H9 (cell line): Measurements from ENCODE around the gene MED29. TPM values are rescaled to one million over a fixed set of nuclear protein-coding genes. Genes with fewer than 3 reads are reported as not detected.

Experiments
- DNase-seq: peaks from one replicate; pipeline ENCODE4 v3.0.0-alpha.2; 2017
- H2AFZ ChIP-seq: one replicate; pipeline ENCODE4 v1.6.1; 2013; ENCODE audit warnings: mild to moderate bottlenecking, low read length, control low read depth, moderate library complexity
- H2AK5ac ChIP-seq: 2 replicates; pipeline ENCODE4 v1.6.1; 2013; ENCODE audit warnings: low read length, control low read depth, mixed read lengths; ENCODE audit not compliant: insufficient read length
- H2BK120ac ChIP-seq: one replicate; pipeline ENCODE4 v1.6.1; 2013; ENCODE audit warnings: low read depth, mild to moderate bottlenecking, low read length, control low read depth, inconsistent platforms; ENCODE audit not compliant: poor library complexity, severe bottlenecking
- H2BK12ac ChIP-seq: 2 replicates; pipeline ENCODE4 v1.6.1; 2013; ENCODE audit warnings: low read length, control low read depth, mixed read lengths, low read depth; ENCODE audit not compliant: insufficient read length
- H2BK15ac ChIP-seq: 2 replicates; pipeline ENCODE4 v1.6.1; 2013; ENCODE audit warnings: low read depth, low read length, control low read depth
- H2BK20ac ChIP-seq: one replicate; pipeline ENCODE4 v1.6.1; 2013; ENCODE audit warnings: low read depth, mild to moderate bottlenecking, low read length, control low read depth, inconsistent platforms; ENCODE audit not compliant: poor library complexity, severe bottlenecking
- H2BK5ac ChIP-seq: 2 replicates; pipeline ENCODE4 v1.6.1; 2013; ENCODE audit warnings: low read length, control low read depth, mixed read lengths; ENCODE audit not compliant: insufficient read length
- H3K14ac ChIP-seq: 2 replicates; pipeline ENCODE4 v1.6.1; 2013; ENCODE audit warnings: low read length, control low read depth; ENCODE audit not compliant: insufficient read depth
- H3K18ac ChIP-seq: 2 replicates; pipeline ENCODE4 v1.6.1; 2013; ENCODE audit warnings: low read depth, mild to moderate bottlenecking, mixed read lengths, low read length, control low read depth; ENCODE audit not compliant: insufficient read length
- H3K23ac ChIP-seq: 2 replicates; pipeline ENCODE4 v1.6.1; 2013; ENCODE audit warnings: low read length, control low read depth, mixed read lengths, low read depth; ENCODE audit not compliant: insufficient read length
- H3K23me2 ChIP-seq: 2 replicates; pipeline ENCODE4 v1.6.1; 2013; ENCODE audit warnings: low read depth, mild to moderate bottlenecking, mixed read lengths, low read length, control low read depth; ENCODE audit not compliant: insufficient read length, poor library complexity, severe bottlenecking
- H3K27ac ChIP-seq: 2 replicates; pipeline ENCODE4 v1.5.1; 2013; ENCODE audit warnings: low read length, control low read depth, mixed read lengths, low read depth; ENCODE audit not compliant: insufficient read length
- H3K27me3 ChIP-seq: 2 replicates; pipeline ENCODE4 v1.6.1; 2013; ENCODE audit warnings: low read length, control low read depth, inconsistent platforms; ENCODE audit not compliant: insufficient read depth
- H3K4ac ChIP-seq: 2 replicates; pipeline ENCODE4 v1.6.1; 2013; ENCODE audit warnings: low read depth, mild to moderate bottlenecking, control low read depth, inconsistent platforms, low read length, moderate library complexity
- H3K4me1 ChIP-seq: 2 replicates; pipeline ENCODE4 v1.6.1; 2013; ENCODE audit warnings: low read length, control low read depth, inconsistent platforms; ENCODE audit not compliant: insufficient read depth
- H3K4me2 ChIP-seq: 2 replicates; pipeline ENCODE4 v1.6.1; 2013; ENCODE audit warnings: low read length, control low read depth, mixed read lengths; ENCODE audit not compliant: insufficient read length, insufficient read depth
- H3K56ac ChIP-seq: 2 replicates; pipeline ENCODE4 v1.6.1; 2013; ENCODE audit warnings: low read depth, mild to moderate bottlenecking, mixed read lengths, low read length, control low read depth; ENCODE audit not compliant: insufficient read length
- H3K79me1 ChIP-seq: 2 replicates; pipeline ENCODE4 v1.6.1; 2013; ENCODE audit warnings: low read depth, mild to moderate bottlenecking, moderate library complexity, low read length, control low read depth, inconsistent platforms; ENCODE audit not compliant: insufficient read depth, poor library complexity, severe bottlenecking
- H3K79me2 ChIP-seq: 2 replicates; pipeline ENCODE4 v1.6.1; 2013; ENCODE audit warnings: low read length, control low read depth, inconsistent platforms; ENCODE audit not compliant: insufficient read depth
- H3K9ac ChIP-seq: 2 replicates; pipeline ENCODE4 v1.6.1; 2013; ENCODE audit warnings: low read length, control low read depth, mixed read lengths; ENCODE audit not compliant: insufficient read length; ENCODE audit errors: extremely low read depth
- H3K9me3 ChIP-seq: one replicate; pipeline ENCODE4 v1.6.1; 2013; ENCODE audit warnings: low read depth, low read length, inconsistent platforms; ENCODE audit not compliant: control insufficient read depth
- H3T11ph ChIP-seq: one replicate; pipeline ENCODE4 v1.6.1; 2013; ENCODE audit warnings: mild to moderate bottlenecking, low read length, control low read depth, inconsistent platforms
- H4K20me1 ChIP-seq: one replicate; pipeline ENCODE4 v1.6.1; 2013; ENCODE audit not compliant: control insufficient read depth, insufficient read length, insufficient read depth
- H4K5ac ChIP-seq: 2 replicates; pipeline ENCODE4 v1.6.1; 2013; ENCODE audit warnings: low read depth, mild to moderate bottlenecking, mixed read lengths, low read length, control low read depth; ENCODE audit not compliant: insufficient read length
- H4K8ac ChIP-seq: replicated peaks from 2 replicates; pipeline ENCODE4 v1.6.1; 2013; ENCODE audit warnings: low read length, control low read depth, mixed read lengths, low read depth; ENCODE audit not compliant: insufficient read length
- H4K91ac ChIP-seq: 2 replicates; pipeline ENCODE4 v1.6.1; 2013; ENCODE audit warnings: low read depth, mild to moderate bottlenecking, moderate library complexity, mixed read lengths, low read length, control low read depth; ENCODE audit not compliant: insufficient read length
- H3K27ac Mint-ChIP-seq, 3 experiments: 2 replicates in 2 of 3; 3 replicates in 1 of 3; pipeline ENCODE4 v1.8.0; 2020 to 2021; ENCODE audit warnings: mixed read lengths in 3 of 3, mild to moderate bottlenecking in 1 of 3, moderate library complexity in 1 of 3
- H3K27me3 Mint-ChIP-seq: 2 replicates; pipeline ENCODE4 v1.8.0; 2021; ENCODE audit warnings: low read depth, mild to moderate bottlenecking, moderate library complexity, mixed read lengths
- H3K36me3 Mint-ChIP-seq, 3 experiments: 2 replicates in 2 of 3; 3 replicates in 1 of 3; pipeline ENCODE4 v1.8.0; 2020 to 2021; ENCODE audit warnings: low read depth in 3 of 3, mixed read lengths in 3 of 3; ENCODE audit not compliant: insufficient read depth in 1 of 3
- H3K4me1 Mint-ChIP-seq, 2 experiments: 2 replicates each; pipeline ENCODE4 v1.8.0; 2020; ENCODE audit warnings: mixed read lengths in 2 of 2
- H3K4me3 Mint-ChIP-seq, 2 experiments: 2 replicates in 1 of 2; 3 replicates in 1 of 2; pipeline ENCODE4 v1.8.0; 2020 to 2021; ENCODE audit warnings: mild to moderate bottlenecking in 2 of 2, mixed read lengths in 2 of 2, moderate library complexity in 1 of 2
- H3K9me3 Mint-ChIP-seq, 2 experiments: 2 replicates in 1 of 2; 3 replicates in 1 of 2; pipeline ENCODE4 v1.8.0; 2020; ENCODE audit warnings: mild to moderate bottlenecking in 2 of 2, mixed read lengths in 2 of 2, moderate library complexity in 1 of 2
- WGBS: extraction: QIAGEN DNeasy Blood & Tissue Kit; methylation state at CpG from one replicate; pipeline ENCODE4 v1.1.7; 2013; ENCODE audit warnings: missing lambda C conversion rate, low lambda C conversion rate, mixed read lengths; ENCODE audit not compliant: insufficient read length; ENCODE audit errors: extremely low coverage; 5-methylcytosine and 5-hydroxymethylcytosine counted together
- total RNA-seq: library from RNA; stranded (reverse); gene quantifications from 2 replicates; pipeline ENCODE4 v1.2.1, GENCODE V29; 2021
- TF ChIP-seq, protein P1 (sequence below): fragments of 200-600 bp; sonication (generic); conservative IDR thresholded peaks from 3 replicates; pipeline ENCODE4 v1.8.0; 2021; ENCODE audit warnings: antibody characterized with exemption, mild to moderate bottlenecking

The MED29 gene
- total RNA-seq, 1 experiment from 2014 or later = 48.3 TPM

DNA sequence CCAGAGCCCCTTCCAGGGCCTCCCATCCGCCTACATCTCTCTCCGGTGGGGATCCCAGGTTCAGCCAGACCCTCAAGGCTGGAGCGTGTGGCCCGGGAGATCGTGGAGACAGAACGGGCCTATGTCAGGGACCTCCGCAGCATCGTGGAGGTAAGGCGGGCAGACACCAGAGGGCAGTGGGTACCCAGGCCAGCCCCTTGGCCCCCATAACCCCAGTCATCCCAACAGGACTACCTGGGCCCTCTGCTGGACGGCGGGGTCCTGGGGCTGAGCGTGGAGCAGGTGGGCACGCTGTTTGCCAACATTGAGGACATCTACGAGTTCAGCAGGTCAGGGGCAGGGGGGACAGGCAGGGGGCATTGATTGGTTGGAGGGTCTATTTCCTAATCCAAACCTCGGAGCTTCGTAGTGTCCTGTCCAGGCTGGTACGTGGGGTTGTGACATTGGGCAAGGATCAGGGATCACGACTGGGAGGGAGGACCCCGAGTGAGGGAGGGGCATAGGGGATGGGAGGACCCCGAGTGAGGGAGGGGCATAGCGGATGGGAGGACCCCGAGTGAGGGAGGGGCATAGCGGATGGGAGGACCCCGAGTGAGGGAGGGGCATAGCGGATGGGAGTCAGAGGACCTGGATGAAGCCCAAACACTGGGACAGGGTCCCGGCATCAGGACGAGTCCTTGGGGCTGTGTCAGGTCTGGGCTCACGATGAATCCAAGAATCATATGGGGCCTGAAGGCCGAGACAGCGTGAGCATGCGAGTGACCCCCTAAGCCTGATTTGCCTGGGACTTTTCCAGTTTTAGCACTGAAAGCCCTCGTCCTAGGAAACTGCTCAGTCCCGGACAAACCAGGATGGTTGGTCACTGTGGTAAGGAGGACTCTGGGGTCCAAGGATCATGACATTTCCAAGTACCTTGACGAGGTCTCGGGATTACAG is 24.2 kb downstream of the MED29 start:
- H3K4me2 ChIP-seq = peak overlapping the region; percentile 89
- Mint-ChIP-seq H3K27me3 (peaks cover 1% of the 10 kb centered on the region; the same call in 1 of the 2 replicates), H3K27ac (peak overlapping the region in 2 of 3 experiments; percentile 61 to 88; a peak in 3 of 7 replicates)

More for the DNA sequence above, 24.2 kb downstream of the MED29 start:
- peaks cover 6% of the 10 kb centered on the region for H3K79me1 ChIP-seq
- H3K18ac ChIP-seq = no peak overlapping the region
- peaks cover 6% of the 10 kb centered on the region; the same call in 1 of the 2 replicates for H3K79me2 ChIP-seq
- no peaks in the 10 kb centered on the region for H3K9me3 ChIP-seq
- Mint-ChIP-seq H3K9me3 (no peaks in the 10 kb centered on the region; a peak in 1 of 5 replicates), H3K4me1 (peaks cover 26 to 34% of the 10 kb centered on the region in 2 experiments), H3K4me3 (peak overlapping the region; percentile 74 to 96), H3K36me3 (peaks cover 17 to 59% (median 39%) of the 10 kb centered on the region in 3 experiments)
- no peak overlapping the region for H3K23ac ChIP-seq
- peaks cover 4% of the 10 kb centered on the region; the same call in 1 of the 2 replicates for H3K4me1 ChIP-seq
- no peak overlapping the region for H4K91ac ChIP-seq
- no peak overlapping the region for H3T11ph ChIP-seq
- no peak overlapping the region for H2BK5ac ChIP-seq
- H4K8ac ChIP-seq = no peak overlapping the region
- H2BK120ac ChIP-seq = no peak overlapping the region
- no peak overlapping the region for H2BK15ac ChIP-seq
- H3K27me3 ChIP-seq = no peaks in the 10 kb centered on the region
- no peak overlapping the region for H2BK20ac ChIP-seq
- H2AFZ ChIP-seq = no peak overlapping the region
- WGBS = no CpG with 5 or more reads among the region's 35 CpGs
- H3K14ac ChIP-seq = no peak overlapping the region; the same call in 1 of the 2 replicates
- no peak overlapping the region for H3K56ac ChIP-seq
- peaks cover 7% of the 10 kb centered on the region for H3K23me2 ChIP-seq
- H3K9ac ChIP-seq = no peak overlapping the region
- no peak overlapping the region for H3K27ac ChIP-seq
- no peak overlapping the region for H2AK5ac ChIP-seq
- TF ChIP-seq, protein P1, sequence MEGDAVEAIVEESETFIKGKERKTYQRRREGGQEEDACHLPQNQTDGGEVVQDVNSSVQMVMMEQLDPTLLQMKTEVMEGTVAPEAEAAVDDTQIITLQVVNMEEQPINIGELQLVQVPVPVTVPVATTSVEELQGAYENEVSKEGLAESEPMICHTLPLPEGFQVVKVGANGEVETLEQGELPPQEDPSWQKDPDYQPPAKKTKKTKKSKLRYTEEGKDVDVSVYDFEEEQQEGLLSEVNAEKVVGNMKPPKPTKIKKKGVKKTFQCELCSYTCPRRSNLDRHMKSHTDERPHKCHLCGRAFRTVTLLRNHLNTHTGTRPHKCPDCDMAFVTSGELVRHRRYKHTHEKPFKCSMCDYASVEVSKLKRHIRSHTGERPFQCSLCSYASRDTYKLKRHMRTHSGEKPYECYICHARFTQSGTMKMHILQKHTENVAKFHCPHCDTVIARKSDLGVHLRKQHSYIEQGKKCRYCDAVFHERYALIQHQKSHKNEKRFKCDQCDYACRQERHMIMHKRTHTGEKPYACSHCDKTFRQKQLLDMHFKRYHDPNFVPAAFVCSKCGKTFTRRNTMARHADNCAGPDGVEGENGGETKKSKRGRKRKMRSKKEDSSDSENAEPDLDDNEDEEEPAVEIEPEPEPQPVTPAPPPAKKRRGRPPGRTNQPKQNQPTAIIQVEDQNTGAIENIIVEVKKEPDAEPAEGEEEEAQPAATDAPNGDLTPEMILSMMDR = peak; percentile 44
- H4K5ac ChIP-seq = no peak overlapping the region
- H2BK12ac ChIP-seq = no peak overlapping the region
- H4K20me1 ChIP-seq = peaks cover 2% of the 10 kb centered on the region
- peak; percentile 74 for DNase-seq
- no peak overlapping the region for H3K4ac ChIP-seq
